ENCODE measurements around the gene PNLIPRP2.

Gene PNLIPRP2

DNA sequence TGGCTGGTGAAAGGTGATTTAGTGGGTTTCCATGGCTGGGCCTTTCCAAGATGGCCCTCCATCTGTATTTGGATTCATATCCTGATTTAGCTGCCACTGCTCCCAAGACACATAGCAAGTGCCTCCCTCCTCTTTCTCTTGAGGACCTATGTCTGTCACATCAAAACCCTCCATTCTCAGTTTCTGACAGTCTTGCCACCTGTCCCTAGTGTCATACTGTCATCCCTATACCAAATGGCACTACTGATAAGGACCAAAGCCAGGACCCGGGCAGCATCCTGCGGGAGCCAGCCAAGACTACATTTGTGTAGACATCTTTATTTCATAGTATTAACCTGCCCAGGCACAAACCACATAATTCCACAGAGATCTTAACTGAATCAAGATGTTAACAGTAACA is 34.8 kb downstream of the PNLIPRP2 start:
- DNase-seq (ENCODE audit: low spot score), result no peak

DNA sequence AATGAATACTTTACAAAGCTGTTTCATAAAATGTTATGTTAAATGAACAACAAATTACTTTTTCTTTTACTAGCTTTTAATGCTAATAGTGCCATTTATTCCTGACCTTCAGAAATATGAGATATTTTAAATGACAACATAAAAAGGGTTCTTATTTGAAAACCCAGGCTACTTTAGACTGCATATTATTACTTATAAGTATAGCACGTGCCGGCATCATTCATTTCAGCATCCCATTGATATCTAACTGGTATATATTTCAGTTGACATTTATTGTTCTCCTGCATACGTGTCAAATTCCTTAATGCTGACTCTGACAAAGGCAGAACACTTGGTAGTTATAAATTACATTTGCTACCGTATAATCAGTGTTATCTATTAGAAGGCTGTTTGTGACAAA is 35.3 kb downstream of the PNLIPRP2 start:
- DNase-seq (ENCODE audit: low spot score), result no peak

DNA sequence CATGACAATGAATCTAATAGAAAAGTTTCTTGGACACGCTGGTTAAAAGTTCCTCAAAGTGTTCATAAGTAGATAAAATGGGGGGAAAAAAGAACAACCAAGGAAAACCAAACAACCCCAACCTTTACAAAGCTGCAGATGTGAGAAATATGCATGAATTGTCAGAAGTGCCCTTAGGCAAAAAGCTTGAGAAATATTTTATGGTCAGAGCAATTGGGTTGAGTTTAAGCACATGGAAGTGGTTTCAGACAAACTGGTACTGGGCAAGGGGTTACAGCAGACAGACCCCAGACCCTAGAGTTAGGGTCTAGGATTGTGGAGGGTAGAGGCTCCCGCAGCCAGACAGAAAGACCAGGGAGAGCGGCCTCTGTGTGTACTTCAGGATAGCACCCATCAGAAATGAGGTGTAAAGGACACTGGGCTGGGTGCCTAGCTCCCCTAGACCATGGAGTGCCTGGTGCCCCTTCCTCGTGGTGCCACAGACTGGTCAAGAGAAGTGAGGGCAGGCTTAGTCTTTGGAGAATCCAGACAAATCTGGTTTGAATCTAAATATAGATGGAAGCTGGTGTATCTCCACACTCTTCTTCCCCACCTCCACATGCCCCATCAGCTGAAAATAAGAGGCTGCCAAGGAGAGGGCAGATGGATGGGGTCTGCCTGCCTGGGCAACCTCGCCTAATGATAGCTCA is 37.3 kb downstream of the PNLIPRP2 start:
- DNase-seq (ENCODE audit: low spot score), result no peak

DNA sequence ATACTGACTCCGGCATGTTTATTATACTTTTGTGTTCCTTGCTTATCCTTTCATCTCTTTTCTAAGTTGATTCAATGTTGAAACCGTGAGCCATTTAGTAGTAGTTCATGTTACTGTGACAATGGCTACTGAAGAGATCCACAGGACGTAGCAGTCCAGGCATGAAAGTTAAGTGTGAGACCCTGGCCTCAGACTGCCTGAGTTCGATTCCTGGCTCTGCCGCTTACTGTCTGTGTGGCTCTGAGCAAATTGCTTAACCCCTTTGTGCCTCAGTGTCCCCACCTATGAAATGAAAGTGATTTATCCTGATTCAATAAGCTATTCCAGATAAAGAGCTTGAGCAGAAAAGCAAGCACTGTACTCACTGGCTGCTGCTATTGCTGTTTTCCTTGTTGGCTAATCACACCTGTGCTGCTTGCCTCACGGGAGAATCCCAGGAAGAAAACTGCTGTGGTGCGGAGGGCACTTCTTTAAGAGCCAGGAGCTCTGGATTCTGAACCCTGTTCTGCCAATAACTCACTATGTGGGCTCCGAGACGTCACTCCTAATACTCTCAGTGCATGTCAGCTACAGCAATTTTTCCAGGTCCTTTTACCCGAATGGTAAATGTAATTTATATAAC is 38.4 kb downstream of the PNLIPRP2 start:
- DNase-seq (ENCODE audit: low spot score), result no peak

DNA sequence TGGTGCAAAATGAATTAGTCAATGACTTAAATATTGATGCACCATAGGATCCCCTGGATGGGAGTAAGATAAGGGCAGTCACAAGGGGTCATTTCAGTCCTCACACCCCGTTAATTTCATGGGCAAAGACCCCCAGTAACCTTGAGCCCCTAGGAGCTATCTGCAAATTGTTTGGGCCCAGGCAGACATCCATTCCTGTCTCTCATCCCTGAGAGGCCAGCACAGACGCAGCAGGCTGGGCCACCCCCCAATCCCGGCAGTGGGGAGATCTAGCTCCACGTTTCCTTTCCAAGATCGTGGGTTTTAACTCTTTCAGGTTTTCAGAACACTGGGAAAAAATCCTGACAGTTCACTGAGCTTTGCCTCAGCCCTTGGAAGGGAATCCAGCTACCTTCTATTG is 40.1 kb downstream of the PNLIPRP2 start:
- DNase-seq (ENCODE audit: low spot score), result no peak

DNA sequence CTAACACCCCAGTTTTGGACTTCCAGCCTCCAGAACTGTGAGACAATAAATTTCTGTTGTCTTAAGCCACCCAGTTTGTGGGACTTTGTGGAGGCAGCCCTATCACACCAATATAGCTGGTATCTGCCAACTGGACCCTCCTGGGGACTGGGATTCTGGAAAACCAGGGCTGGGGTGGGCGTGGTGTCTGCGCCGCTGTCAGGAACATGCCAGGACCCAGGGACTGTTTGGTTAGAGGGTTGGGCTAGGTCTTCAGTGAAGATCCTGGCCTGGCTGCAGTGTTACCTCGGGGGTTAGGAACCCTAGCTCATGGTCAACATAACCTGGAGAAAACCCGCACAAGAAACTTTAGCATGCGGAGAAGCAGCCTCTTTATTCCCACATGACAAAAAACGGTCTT is 42.6 kb downstream of the PNLIPRP2 start:
- DNase-seq (ENCODE audit: low spot score), result no peak

DNA sequence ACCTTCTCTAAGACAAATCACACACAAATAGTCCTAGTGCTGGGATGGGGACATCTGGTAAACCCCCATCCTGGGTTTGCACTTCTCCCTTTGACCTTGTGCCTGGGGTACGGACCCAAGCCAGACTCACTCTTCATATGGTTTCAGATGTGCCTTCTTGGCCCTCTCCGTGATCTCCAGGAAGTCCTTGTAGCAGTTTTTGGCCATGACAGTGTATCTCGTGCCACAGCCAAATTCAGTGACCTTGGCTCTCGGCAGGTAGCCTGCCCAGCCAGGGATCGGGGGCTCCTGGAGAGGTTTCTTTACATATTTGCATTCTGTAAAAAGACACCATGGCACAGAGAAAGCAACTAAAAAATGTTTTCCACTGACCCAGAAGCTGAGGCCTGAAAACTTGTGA is 43.9 kb downstream of the PNLIPRP2 start:
- no peak for DNase-seq (ENCODE audit: low spot score)

DNA sequence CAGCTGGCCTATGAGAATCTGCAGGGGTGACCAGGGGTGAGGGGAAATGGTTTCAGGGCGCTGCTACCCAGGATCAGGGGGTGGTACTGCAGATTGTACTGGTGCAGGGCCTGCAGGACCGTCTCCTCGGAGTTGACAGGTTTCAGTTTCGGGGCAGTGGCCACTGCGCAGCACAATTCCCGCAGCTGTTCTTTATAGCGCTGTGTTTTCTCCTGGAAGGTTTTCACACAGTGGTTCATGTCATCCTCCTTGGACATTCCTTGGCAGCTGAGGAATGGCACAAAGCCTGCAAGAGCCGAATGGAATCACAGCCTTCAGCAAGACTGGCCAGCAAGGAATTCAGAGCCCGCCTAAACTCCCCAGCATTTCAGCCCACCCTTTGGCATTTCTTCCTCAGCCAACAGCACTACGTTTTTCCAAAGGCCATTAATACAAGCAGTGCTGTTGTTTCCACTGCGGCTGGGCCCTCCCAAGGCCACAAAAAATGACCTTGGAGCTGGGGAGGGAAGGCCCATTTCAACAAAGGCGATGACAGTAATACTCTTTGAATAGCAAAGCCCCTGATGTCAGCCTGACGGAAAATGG is 44.9 kb downstream of the PNLIPRP2 start:
- no peak for DNase-seq (ENCODE audit: low spot score)

DNA sequence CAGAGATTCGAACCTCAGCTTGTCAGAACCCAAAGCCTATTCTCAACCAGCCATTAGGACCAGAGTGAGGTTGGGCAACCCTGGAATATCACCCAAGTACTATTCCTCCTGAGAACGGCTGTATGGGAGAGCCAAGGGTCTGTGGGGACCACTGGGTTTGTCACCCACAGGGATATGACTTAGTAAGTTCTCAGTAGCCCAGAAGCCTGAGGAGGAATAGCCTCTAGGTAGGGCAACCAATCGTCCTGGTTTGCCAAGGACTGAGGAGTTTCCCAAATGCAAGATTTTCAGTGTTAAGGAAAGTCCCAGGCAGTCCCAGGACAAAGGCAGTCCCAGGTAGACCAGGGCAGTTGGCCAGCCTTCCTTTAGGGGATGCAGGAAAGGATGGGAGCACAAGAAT is 46.7 kb downstream of the PNLIPRP2 start:
- no peak for DNase-seq (ENCODE audit: low spot score)

DNA sequence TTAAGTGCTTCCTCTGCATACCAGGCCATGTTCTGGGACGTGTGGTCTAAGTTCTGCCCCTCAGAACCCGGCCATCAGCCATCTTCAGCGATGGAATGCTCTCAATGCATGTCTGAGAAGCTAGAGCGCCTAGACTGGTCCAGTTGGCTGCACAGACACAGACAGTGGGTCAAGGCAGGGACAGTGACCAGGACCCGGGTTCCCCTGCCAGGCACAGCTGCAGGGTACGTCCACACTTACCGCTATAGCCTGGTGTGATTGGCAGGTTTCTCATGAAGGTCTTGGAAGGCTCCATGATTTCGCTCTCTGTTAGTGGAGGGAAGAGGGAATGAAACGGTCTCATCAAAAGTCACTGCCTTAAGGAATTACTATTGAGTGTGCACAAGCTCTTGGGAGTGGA is 47.3 kb downstream of the PNLIPRP2 start:
- no peak for DNase-seq (ENCODE audit: low spot score)

DNA sequence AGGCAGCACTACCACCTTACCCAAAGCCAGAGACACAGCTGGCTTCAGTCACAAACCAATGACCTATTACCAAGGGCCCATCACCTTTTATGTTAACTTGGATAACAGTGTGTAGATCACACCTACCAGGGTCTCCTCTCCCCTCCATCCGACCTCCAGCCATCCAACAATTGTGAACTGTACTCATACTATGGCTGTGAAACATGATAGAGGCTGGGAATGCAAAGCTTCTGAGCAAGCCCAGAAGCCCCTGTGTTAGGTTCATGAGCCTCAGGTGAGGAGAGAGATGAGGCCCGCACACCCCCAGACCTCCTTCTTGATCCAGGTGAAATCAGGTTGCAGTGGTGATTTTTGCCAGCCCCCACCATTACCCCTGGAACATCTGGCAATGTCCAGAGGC is 47.7 kb downstream of the PNLIPRP2 start:
- DNase-seq (ENCODE audit: low spot score), result no peak

DNA sequence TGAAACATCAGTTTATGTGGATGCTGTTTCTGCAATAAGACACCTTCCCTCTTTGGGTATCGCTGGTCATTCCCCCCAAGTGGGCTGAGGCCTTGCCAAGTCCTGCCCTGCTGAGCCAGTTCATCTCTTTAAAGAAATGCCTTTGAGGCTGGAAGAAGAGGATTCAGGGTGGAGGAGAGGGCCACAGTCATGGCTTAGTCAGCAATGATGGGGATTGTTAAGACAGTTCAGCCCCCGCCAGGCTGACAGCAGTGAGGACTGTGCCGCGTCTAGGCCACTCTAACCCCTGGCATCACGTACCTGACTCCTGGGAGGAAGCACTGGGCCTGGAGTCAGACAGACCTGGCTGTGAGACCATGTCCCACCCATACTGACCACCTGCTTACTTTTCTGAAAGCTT is 48.3 kb downstream of the PNLIPRP2 start:
- DNase-seq (ENCODE audit: low spot score), result peak; percentile 9

DNA sequence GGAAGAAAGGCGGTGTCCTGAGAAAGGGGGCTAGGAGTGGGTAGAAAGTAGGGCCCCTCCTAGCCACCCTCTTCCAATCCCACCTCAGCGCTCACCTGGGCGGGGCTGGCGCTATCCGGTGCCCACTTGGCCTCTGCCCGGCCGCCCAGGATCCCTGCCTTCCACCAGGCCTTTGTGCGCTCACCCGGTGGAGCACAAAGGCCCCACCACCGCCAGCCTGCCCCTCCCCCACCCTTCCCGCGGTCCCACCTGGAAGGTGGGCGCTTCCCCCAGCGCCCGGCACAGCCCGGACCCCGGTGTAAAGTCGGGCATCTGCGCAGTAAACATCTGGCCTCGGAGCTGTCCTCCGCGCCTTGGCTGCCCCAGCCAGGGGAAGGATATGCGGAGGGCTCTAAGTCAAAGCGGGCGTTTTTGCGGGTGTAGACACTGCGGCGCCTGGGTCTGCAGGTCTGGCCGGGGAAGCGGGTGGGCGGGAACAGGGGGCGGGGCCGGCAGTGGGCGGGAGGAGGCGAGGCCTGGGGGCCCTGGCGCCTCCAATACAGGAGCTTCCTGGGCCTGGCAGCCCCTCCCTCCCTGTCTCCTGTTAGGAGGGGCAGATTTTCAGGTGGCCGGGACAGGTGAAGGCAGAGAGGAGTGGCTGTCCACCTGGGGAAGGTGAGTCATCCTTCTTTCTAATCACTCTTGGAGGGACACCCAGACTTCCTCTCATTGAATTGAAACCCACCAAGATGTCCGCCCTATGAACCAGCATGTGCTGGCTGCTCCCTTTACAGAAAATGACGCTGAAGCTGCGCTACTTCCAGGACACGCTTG is 49.3 kb downstream of the PNLIPRP2 start:
- peak; percentile 58 for DNase-seq (ENCODE audit: low spot score)

DNA sequence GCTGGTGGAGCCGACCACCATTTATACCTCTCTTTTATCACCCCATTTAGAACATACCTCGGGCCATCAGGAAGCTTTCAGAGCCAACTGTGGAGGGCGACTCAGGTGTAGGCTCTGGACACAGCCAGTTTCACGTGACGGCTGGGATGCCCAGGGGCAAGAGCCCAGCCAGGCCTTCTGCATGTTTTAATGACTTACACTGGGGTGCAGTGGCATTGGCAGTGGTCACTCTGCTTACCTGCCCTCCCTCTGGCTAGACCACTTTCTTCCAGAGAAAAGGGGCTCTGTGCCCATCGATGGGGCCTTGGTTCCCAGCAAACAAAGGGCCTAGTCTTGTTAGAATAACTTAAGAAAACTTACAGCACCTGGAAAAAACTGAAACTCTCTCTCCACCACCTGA is 50.0 kb downstream of the PNLIPRP2 start:
- no peak for DNase-seq (ENCODE audit: low spot score)

DNA sequence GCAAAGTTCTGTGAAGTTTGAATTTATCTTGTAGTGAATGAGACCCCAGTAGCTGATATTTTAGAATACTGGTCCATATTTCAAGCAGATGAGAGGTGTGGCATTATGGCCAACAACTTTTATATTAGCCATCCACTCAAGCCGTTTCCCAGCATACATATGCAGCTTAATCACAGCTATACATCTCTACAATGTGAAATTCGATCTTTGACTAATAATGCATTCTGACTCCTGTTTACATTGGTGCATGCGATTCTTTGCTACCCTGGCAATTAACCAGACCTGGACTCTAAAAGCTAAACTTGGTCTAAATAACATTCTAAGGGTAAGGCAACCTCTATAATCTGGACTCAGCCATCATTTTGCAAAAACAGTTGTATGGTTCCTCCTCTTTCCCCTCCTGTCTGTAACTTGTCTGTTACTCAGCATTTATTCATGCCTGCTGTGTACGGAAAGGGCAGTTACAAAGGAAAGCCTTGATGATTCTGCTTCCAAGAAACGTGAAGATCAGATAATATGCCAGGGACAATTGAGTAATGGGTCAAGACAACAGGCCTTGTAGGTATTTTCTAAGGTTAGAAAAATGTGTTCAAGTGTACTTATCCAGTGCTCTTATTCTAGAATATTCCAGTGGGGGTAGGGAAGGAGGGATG is 50.6 kb downstream of the PNLIPRP2 start:
- DNase-seq (ENCODE audit: low spot score), result no peak

DNA sequence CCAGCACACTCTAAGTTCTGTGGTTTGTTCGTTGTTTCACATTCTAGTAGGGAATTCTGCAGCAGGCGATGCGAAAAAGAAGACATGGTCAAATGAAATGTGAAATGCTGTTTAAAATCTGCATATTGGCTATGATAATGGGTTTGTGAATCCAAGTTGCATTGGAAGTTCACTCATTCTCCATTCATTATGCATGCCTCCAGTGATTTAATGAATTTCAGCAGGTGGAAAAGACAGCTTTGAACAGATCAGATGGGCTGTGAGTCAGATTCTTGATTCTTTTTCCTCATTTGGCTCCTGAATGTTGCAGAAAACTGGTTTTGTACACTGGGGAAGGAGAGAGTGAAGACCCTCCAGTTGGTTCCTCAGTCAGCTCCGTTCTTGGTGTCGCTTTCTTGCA is 52.1 kb downstream of the PNLIPRP2 start:
- no peak for DNase-seq (ENCODE audit: low spot score)

DNA sequence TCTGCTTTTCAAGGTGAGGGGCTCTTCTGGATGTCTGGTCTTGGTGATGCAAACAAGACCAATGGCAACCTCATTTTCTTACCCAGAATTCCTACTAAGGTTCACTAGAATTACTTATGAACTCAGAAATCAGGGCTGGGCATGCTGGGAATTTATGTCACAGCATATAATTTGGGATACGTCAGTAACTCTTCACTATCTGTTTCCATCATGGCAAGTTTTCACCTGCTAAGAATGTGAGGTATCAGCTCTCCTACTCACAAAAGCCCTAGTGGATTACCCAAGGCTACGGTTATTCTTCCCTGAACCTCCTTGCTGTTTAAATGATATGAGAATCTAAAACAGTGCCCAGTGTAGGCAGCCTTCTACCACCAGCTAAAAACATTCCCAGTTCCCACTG is 53.1 kb downstream of the PNLIPRP2 start:
- DNase-seq (ENCODE audit: low spot score), result no peak

DNA sequence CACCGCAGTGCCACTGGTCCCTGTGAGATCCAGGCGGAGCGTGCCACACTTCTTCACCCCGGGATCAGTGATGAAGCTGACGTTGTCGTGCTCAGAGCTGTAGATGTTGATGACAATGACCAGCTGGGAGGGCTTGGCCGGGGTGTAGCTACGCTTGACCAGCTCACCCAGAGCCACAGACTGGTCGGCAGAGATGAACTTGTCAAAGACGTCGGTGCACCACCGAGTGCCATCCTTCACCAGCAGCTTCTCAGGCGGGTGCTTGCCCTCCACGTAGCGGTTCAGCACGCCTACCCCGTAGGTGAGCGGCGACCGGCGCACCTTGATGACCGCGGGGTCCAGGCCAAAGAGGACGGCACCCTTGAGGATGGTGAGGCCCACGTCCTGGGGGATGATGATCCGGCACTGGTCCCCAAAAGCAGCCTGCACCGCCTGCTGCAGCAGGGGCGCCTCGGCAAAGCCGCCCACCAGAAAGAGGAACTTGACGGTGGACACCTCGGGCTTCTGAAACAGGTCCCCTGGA is 54.2 kb downstream of the PNLIPRP2 start:
- DNase-seq (ENCODE audit: low spot score), result no peak

DNA sequence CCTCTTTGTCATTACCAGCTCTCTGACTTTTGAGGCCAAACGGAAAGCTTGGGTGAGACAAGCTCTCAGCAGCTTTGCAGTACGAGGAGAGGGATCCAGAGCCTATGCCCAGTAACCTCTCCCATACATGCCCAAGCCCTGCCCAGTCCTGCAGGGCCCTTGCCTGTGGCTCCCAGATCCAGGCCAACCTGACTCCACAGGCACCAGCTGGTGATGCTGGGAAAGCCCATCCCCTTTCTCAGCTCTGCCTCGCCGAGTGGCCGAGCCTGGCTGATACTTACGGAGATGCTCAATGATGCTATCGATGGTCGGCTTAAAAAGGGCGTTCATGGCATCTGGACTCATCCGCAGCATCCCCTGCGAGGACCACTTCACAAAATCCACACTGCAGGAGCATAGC is 55.4 kb downstream of the PNLIPRP2 start:
- DNase-seq (ENCODE audit: low spot score), result no peak

DNA sequence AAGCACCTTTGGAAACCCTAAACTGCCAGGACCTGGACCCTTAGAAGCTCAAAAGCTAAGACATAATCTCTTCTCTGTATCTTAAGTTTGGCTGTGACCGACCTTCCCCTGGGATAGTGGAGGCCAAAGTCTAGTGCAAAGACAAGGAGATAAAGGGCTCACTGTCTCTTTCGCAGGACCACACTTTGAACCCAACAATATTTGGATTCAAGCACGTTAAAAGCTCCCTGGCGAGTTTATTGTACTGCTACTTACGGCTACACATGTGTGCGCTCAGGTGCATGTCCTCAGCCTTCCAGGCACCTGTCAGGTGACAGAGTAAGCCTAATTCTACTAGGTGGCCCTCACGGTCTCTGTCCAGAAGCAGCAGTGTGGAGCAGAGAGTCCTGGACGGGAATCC is 55.9 kb downstream of the PNLIPRP2 start:
- no peak for DNase-seq (ENCODE audit: low spot score)

DNA sequence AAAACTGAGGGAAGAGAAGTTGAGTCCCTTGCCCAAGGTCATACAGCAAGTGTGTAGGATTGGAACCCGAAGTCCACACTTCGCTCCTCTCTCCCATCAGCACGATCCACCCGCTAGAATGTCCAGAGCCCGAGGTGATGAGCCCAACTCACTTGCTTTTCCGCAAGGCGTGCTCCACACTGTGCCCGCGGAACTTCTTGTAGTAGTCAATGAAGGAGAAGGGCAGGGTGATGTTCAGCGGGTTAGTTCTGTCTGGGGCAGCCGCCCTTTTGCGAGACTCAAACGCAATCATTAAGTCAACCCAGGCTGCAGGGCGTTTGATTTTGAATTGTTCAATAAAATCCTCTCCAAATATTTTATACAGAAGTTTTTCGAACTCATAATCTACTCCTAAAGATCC is 58.6 kb downstream of the PNLIPRP2 start:
- no peak for DNase-seq (ENCODE audit: low spot score)

DNA sequence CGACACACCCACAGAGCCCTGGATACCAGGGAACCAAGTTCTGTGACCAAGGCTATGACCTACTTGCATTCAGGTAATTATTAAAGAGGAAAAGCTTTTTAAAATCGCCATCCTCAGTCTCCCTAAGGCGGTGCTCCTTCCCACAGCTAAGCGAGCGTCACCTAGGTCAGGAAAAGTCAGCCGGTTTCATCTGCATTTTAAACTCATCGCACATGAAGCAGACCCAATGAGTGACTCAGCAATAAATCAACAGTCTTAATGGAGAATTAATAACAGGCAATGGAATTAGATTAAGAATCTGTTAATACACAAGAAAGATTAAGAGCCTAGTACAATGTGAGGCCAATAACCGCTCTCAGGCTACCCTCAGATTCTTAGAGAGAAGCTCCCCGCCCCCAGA is 62.4 kb downstream of the PNLIPRP2 start:
- DNase-seq (ENCODE audit: low spot score), result peak; percentile 93

Data from kidney tubule cell (primary cell).